Kidney glomerular epithelial cell (primary cell): ENCODE results near the gene TRIP6.
"Not testable (repeated sequence)": the region's sequence is repeated elsewhere in the genome, so short reads cannot be mapped to it uniquely, and the experiment has no call there.

Experiments used
- DNase-seq: peaks from one replicate; lab custom pipeline; 2025; lab: John Stamatoyannopoulos, UW

Gene TRIP6

DNA sequence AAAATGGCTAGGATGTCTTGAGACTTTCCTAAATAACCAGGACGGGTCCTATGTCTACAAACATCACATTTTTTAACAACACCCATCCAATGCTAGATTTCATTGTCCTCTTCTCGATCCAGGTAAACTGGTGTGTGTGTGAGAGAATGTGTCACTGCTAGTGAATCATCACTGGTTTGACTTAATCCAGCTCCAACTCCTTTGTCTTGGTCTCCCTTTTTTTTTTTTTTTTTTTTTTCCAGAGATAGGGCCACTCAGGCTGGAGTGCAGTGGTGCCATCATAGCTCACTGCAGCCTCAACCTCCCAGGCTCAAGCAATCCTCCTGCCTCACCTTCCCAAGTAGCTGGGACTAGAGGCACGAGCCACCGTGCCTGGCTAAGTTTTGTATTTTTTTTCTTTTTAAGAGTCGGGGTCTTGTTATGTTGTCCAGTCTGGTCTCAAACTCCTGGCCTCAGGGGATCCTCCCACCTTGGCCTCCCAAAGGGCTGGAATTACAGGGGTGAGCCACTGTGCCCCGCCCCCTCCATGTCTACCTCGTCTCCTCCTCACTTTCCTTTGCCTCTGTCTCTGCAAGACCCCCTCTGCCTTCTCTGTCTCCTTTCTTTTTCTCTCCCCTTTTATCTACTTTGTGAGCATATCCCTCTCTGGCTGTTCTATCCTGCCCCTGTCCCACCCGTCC lies 24.5 kb downstream of the TRIP6 start:
- peak; percentile 11 for DNase-seq

DNA sequence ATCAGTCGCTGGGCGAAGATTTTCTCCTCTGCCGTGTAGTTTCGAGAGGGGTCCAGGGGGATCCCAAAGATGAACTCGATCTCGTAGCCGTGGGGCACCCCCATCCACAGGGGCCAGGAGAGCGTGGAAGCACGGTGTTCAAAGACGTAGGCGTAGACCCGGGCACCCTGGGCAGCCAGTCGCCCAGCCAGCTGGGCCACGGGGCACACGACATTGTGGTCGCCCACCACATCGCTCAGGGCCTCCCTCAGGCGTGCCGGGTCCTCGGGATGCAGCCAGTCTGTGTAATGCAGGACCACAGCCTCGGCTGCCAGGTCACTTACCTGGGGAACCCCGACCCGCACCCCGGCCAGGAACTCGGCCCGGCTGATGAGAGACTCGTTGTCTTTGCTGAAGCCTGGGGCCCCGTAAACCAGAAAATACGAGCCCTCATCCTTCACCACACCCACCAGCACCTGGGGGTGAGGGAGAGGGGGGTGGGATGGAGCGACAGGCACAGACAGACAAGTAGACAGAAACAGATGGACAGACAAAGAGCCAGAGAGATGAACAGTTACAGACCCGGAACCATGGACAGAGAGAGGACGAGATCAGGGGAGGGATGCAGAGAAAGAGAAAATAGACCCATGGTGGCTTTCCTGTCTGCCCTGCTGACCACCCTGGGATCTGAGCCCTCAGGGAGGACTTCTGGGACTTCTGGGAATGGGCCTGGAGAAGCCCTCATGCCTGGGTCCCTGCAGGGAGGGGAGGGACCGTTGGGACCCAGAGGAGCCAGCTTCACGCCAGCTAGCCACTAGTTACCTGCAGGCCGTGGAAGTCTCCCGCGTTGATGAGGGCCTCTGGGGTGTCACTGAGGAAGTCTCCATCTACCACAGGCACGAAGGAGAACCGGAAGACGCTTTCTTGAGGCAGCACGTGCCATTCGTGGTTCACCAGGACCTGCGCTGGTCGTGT lies 25.5 kb downstream of the TRIP6 start:
- DNase-seq, result no peak

DNA sequence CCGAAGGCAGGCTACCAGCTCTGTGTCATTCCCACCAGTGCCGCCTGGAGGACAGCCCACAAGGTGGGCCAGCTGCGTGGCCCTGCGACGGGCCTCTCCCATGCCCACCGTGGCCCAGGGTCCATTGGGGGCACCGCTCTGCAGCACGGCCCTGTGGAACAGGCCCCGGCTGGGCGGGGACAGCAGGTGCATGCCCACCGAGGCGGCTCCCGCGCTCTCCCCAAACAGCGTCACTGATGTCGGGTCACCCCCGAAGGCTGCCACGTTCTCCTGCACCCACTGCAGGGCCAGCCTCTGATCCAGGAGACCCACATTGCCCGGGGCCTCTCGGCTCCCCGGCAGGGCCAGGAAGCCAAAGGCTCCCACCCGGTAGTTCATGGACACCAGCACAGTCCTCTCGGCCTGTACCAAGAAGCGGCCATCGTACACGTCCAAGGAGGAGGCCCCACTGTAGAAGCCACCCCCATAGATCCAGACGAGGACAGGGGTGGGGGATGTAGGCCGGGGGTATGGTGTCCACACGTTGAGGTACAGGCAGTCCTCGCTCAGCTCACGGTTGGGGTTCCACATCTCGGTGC lies 26.2 kb downstream of the TRIP6 start:
- DNase-seq, result no peak

DNA sequence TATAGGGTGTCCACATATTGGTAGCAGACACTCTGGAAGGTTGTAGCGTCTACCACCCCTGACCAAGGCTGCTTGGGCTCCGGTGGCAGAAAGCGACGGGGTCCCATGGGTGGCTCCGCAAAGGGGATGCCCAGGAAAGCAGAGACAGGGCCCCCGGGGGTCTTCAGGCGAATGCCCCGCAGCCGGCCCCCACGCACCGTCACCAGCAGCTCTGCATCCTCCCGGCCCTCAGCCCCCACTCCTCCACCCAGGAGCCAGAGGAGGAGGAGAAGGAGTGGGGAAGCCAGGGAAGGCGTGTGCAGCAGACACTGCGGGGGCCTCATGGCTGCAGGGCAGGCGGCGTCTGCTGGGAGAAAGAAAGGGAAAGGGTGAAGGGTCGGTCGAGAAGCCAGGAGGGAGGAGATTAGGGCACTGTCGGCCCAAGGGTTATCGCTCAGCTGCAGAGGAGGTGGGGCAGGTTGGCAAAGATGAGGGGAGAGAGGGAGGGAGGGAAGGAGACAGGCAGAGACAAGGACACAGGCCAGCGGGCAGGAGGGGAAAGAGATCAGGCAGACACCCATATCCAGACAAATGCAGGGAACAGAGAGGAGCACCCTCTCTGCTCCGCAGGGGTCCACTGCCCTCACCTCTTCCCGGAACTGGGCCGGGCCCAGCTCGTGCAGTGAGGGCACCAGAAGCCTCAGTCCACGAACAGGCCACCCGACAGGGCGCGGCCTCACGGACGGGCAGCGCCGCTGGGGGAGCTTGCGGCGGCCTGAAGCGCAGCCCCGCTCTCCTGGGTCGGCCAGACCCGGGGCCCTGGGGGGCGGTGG lies 26.9 kb downstream of the TRIP6 start:
- DNase-seq, result no peak

DNA sequence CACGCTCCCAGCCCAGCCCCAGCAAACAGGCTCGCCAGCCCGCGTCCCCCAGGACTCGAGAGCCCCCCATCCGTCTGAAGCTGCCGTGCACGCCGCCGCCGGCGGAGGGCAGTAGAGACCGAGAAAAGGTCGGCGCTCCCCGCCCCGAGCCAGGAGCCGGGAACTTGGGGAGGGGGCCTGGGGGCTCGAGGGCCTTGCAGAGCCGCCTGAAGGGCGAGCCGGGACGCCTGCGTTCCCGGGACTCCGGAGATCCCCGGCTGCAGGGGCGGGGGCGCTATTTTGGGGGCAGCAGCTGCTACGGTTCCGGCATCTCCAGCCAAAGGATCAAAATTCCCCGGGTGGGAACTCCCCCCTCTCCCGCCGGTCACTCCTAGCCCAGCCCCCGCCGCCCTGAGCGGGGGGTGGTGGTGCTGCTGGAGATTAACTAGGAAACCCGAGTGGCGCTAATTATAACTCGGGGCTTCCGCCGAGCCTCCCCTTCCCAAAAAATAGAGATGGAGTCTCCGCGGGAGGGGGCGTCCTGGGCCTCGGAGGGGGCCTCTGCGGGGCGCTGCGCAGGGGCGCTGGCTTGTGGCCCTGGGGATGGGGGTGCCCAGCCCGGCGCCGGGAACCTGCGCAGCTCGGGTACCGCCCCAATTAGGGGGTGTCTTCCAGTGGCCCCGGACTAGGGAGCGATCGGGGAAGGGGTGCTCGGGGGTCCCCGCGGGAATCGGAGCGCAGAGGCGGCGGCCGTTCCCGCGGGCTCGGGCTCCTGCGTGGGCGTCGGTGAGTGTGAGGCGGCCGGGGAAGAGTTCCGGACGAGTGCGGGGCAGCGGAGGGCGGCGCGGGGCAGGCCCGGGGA lies 27.9 kb downstream of the TRIP6 start:
- peak; percentile 4 for DNase-seq

DNA sequence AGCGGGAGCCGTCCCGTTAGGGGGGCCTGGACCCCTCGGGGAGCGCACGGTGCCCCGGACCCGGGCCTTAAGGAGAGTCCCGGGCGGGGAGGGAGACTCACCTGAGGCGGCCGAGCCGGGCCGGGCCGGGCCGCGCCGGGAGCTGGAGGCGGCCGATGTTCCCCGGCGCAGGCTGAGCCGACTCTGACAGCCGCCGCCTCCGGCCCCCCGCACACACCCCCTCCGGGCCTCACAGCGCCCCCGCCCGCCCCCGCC lies 28.4 kb downstream of the TRIP6 start, which contains the start of gene ACHE:
TSS of gene ACHE (minus strand) at position 188 of the 255 bp plus-strand sequence. CDS start 1,656 bp downstream, outside the sequence.
- DNase-seq, result no peak

DNA sequence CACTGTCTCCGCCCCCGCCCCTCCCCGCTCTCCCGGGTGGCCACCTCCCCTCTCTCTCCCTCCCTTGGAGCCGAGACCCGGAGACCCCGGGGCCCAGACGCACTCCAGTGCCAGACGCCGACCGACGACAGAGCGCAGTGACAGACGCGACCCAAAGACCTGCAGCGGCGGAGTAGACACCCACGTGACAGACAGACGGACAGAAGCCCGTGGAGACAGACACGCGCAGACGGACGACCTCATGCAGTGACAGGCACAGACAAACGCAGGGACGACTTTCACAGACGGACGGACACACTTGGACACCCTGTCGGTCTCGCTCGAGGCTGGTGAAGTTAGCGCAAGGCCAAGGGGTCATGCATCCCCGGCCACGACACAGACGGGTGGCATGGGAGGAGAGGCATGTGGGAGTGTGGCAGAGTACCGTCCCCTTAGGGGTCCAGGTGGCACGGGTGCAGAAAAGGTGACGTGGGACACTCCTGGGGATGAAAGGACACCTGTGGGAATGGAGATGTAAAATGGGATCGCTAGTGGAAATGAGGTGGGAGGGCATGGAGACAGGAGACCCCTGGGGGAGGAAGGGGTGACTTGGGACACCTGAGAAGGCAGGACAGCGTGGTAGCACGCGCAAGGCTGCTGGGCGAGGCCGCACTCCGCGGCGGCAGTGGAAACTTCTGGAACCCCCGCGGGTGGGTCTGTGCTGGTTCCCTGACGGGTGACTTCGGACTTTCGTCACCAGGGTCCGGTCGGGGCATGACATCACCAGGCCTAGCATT lies 29.0 kb downstream of the TRIP6 start:
- DNase-seq, result no peak

DNA sequence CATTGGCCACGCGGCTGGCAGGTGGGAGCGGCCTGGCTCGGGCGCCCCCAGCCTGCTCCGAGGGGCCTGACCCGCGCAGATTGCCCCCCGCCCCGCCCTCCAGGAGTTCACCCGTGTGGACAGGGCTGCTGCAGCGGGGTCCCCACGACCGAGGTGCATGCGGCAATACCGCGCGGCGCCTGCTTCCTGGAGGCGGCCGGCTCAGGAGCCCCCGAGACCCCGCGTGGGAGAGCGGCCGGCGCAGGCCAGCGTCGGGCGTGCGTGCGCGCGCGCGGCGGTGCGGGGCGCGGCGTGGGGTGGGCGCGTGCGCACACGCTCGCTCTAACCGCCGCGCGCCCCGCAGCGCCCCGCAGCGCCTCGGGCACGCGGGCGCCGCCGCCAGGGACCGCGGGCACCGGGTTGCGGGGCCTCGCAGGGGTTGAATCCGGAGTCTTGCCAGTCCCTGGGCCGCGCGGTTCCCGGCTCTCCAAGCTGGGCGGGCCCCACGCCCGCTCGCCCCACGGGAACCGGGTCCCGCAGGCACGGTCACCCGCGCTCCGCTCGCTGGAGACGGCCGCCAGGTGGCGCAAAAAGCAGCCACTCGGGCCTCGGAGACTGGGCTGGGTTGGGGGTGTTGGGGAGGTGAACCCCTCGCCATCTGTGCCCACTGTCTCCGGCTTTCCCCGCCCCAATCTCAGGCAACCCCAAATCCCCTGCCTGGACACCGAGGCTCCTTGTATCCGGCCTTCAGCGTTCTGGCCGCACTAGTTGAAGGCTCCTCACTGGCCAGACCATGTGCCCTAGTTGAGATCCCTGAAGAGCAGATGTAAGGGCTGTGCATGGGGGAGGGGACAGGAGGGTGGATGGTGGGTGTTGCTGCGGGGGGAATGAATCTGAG lies 29.8 kb downstream of the TRIP6 start:
- DNase-seq, result no peak

DNA sequence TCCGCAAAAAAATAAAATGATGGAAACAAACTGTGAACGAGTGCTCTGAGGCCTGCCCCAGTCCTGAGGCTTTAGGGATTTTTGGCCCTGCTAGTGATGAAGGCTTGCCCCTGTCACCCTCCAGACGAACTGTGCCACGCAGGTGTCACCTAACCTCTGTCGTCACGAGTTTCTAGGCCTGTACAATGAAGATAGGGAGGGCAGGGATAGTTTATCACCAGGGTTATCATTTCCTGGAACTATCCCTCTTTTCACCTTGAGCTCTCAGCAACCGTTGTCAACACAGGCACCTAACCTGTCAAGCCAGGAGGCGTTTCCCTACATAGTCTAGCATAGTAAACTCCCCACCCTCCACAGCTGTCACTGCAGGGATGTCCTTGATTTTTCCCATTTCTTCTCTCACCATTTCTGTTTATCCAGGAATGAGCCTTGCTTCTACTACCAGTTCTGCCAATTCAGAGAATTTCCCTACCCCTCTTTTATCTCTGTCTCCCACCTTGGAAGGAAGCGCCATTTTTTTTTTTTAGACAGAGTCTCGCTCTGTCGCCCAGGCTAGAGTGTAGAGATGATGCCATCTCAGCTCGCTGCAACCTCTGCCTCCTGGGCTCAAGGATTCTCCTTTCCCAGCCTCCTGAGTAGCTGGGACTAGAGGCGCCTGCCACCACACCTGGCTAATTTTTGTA lies 30.7 kb downstream of the TRIP6 start:
- DNase-seq, result no peak

DNA sequence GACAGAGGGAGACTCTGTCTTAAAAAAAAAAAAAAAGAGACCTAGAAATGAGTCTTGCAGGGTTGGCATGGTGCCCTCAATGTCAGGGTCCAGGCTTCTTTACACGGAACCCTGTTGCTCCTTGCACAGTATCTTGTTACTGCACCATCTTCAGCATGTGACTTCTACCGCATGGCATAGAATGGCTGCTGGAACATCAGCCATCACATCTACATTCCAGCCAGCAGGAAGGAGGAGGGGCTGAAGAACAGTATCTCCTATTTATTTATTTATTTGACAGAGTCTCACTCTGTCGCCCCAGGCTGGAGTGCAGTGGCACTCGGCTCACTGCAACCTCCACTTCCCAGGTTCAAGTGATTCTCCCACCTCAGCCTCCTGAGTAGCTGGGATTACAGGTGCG lies 32.2 kb downstream of the TRIP6 start:
- DNase-seq, result no peak

DNA sequence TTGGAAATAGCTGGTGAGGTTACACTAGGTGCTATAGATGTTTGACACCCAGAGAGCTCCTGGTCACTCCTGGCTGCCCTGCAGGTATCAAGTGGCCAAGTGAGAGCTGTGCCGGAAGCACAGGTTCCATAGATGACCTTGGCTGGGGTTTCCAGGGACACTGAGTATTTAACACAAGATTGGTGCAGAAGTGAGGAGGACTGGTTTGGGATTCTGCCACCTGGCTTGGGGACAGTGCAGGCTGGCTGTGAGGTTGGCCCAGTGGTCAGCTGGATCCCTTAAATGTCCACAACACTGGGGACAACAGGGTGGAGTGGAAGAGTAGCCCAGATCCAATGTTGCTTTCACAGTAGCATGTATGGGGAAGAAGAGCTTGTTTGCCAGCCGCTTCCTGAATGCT lies 33.8 kb downstream of the TRIP6 start:
- no peak for DNase-seq

DNA sequence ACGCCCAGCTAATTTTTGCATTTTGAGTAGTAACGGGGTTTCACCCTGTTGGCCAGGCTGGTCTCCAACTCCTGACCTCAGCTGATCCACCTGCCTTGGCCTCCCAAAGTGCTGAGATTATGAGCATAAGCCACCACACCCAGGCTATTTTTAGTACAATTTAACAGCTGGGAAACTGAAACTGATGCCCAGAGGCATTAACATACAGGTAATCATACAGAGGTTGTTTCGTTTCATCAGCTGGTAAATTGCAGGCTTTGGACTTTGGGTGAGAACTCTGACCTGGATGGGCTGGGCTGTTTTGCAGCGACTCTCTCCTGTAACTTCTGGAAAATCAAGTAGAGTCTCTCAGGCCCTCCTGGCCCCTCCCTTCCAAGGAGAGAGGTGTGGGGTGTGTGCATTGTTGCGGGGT lies 34.7 kb downstream of the TRIP6 start:
- DNase-seq, result no peak

DNA sequence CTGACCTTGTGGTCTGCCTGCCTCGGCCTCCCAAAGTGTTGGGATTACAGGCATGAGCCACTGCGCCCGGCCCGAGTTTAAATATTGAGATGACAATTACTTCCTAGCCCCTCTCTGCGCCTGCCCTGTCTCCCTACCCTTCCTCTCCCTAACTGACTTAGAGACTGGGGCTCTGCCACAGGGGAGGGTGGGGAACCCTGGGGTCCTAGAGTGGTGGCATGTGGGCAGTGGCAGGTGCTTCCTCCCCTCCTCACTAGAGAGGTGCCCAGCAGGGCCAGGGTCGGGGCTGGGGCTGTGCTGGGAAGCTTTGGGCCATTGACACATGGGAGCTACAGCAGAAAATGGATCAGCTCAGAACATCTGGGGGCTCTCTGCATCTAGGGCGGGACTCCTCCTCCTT lies 35.5 kb downstream of the TRIP6 start:
- no peak for DNase-seq

DNA sequence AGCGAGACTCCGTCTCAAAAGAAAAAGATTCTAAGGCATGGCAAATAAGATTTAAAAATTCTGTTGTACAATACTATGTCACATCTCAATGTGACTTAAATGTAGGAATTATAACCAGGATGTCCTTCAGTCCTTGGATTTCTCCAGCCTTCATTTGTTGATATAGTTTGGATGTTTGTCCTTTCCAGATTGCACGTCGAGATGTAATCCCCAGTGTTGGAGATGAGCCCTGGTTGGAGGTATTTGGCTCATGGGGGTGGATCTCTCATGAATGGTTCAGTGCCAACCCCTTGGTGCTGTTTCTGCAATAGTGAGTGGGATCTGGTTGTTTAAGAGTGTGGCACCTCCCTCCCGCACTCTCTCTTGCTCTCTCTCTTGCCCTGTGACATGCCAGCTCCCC lies 41.3 kb downstream of the TRIP6 start:
- no peak for DNase-seq

DNA sequence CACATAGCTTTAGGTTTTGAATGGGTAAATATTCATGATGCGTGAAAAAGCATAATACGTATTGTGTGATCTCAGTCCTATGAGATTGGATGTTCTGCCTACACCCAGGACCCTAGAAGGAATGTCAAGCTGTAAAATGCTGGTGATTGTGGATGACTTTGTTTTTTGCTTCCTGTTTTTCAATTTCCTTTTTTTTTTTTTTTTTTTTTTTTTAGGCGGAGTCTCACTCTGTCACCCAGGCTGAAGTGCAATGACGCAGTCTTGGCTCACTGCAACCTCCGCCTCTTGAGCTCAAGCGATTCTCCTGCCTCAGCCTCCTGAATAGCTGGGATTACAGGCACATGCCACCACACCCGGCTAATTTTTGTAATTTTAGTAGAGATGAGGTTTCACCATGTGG lies 43.3 kb downstream of the TRIP6 start:
- DNase-seq, result not testable (repeated sequence)

DNA sequence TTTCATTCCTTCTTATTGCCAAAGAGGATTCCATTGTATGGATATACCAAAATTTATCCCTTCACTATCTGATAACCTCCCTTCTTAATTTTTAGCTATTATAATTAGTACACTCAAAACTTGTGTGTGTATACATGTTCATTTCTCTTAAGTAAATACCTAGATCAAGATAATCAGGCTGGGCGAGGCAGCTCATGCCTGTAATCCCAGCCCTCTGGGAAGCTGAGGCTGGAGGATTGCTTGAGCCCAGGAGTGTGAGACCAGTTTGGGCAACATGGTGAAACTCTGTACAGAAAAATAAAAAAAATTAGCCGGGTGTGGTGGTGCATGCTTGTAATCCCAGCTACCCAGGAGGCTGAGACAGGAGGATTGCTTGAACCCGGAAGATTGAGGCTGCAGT lies 44.3 kb downstream of the TRIP6 start:
- DNase-seq, result no peak

DNA sequence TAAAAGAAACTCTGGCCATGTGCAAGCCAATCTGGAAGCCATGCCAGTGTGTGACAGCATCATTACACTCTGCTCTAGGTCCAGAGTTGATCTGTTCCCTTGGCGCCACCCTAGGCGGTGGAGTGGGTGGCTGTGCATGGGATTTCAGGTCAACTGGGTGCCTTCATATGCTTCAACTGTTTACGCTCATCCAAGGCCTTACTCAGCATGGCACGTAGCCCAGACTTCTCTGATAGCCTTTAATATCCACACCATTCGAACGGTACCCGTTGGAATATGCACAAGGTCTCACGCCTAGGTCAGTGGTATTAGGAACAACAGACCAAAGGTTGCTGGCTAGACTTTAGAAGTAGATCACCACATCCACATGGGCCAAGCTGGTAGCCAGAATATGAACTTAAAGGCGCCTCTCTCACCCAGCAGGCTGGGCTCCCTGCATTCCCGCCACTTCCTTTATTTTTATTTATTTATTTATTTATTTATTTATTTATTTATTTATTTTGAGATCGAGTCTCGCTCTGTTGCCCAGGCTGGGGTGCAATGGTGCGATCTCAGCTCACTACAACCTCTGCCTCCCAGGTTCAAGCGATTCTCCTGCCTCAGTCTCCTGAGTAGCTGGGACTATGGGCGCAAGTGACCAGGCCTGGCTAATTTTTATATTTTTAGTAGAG lies 47.2 kb downstream of the TRIP6 start:
- DNase-seq, result no peak

DNA sequence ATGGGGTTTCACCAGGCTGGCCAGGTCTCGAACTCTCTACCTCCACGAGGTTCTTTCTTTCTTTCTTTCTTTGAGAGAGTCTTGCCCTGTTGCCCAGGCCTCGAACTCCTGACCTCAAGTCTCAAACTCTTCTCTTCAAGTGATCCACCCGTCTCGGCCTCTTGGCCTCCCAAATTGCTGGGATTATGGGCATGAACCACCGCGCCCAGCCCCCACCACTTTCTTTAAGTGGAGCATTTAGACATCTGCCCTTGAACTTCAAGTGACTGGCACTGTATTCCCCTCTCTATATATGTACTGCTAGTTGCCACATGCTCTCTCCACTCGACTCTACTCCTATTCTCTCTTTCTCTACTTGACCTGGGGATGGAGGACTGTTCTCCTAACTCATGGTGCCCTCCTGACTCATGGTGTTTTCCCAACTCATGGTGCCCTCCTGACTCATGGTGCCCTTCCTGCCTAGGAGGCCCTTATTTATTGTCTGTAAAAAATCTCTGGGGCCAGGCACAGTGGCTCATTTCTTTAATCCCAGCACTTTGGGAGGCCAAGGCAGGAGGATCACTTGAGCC lies 47.8 kb downstream of the TRIP6 start:
- DNase-seq, result no peak
